HG03025 (cell line): ENCODE data around the gene MEF2C.

Source experiments
- ATAC-seq: cut with Tn5 transposase; IDR thresholded peaks from one replicate; pipeline ENCODE4 v1.9.1; 2021; ENCODE audit warnings: mild to moderate bottlenecking, moderate library complexity; ENCODE audit not compliant: unreplicated experiment, low FRiP score

MEF2C gene

GRCh38 chr5:88679638-88680037 lies 203.3 kb downstream of the MEF2C start:
- ATAC-seq = no peak

- no peak for ATAC-seq
Observed at GRCh38 chr5:88678770-88679381, 204.1 kb downstream of the MEF2C start.

GRCh38 chr5:88677943-88678769 lies 204.8 kb downstream of the MEF2C start:
- ATAC-seq = no peak

GRCh38 chr5:88677376-88677895 lies 205.5 kb downstream of the MEF2C start:
- ATAC-seq = no peak

- ATAC-seq = no peak
Observed at GRCh38 chr5:88676637-88677375, 206.2 kb downstream of the MEF2C start.

GRCh38 chr5:88675708-88676636 lies 207.0 kb downstream of the MEF2C start:
- ATAC-seq = peak; percentile 45

GRCh38 chr5:88675168-88675707 lies 207.7 kb downstream of the MEF2C start:
- peak; percentile 20 for ATAC-seq

GRCh38 chr5:88674356-88675167 lies 208.4 kb downstream of the MEF2C start:
- peak; percentile 65 for ATAC-seq

- no peak for ATAC-seq
Observed at GRCh38 chr5:88673253-88674105, 209.5 kb downstream of the MEF2C start.

- no peak for ATAC-seq
Observed at GRCh38 chr5:88672644-88673252, 210.2 kb downstream of the MEF2C start.

- ATAC-seq = no peak
Observed at GRCh38 chr5:88671505-88672499, 211.2 kb downstream of the MEF2C start.

GRCh38 chr5:88671106-88671504 lies 211.9 kb downstream of the MEF2C start:
- ATAC-seq = no peak

GRCh38 chr5:88670461-88670860 lies 212.5 kb downstream of the MEF2C start:
- ATAC-seq = no peak

GRCh38 chr5:88669371-88670050 lies 213.5 kb downstream of the MEF2C start:
- ATAC-seq = no peak

- ATAC-seq = peak; percentile 15
Observed at GRCh38 chr5:88667496-88668201, 215.3 kb downstream of the MEF2C start.
